AG04449 (cell line): Measurements from ENCODE around the gene ADGRV1.
"Not testable (repeated sequence)": the region's sequence is repeated elsewhere in the genome, so short reads cannot be mapped to it uniquely, and the experiment has no call there.

Experiments used
- CTCF ChIA-PET: fragments of 350-600 bp; formaldehyde crosslinking; extraction: SDS; loops from one replicate; lab custom pipeline; 2021; ENCODE audit warnings: antibody characterized with exemption; lab: Yijun Ruan, JAX
- POLR2A ChIA-PET: fragments of 400-600, 350-600 bp; formaldehyde crosslinking; extraction: SDS; loops from one replicate; lab custom pipeline; 2020; ENCODE audit warnings: antibody characterized with exemption, inconsistent platforms; lab: Yijun Ruan, JAX
- DNase-seq: peaks from one replicate; pipeline ENCODE4 v3.0.0-alpha.2; 2010; ENCODE audit warnings: low read depth, low spot score
- H3K4me3 ChIP-seq: 2 replicates; pipeline ENCODE4 v1.5.1; 2011; ENCODE audit warnings: low read depth, mild to moderate bottlenecking, control low read depth, low read length
- TF ChIP-seq, protein P1 (sequence below): IDR thresholded peaks from one replicate; pipeline ENCODE4 v1.5.1; 2011; ENCODE audit warnings: mild to moderate bottlenecking, moderate library complexity, low read length, control low read depth, inconsistent platforms; ENCODE audit not compliant: insufficient read depth; ENCODE audit errors: missing control alignments

The ADGRV1 gene

GRCh38 chr5:90581956-90582355 is 23.4 kb downstream of the ADGRV1 start:
- H3K4me3 ChIP-seq: no peak overlapping the region
- DNase-seq: no peak
- ChIA-PET CTCF (no interaction called here), POLR2A (no interaction called here)
- TF ChIP-seq, protein P1, sequence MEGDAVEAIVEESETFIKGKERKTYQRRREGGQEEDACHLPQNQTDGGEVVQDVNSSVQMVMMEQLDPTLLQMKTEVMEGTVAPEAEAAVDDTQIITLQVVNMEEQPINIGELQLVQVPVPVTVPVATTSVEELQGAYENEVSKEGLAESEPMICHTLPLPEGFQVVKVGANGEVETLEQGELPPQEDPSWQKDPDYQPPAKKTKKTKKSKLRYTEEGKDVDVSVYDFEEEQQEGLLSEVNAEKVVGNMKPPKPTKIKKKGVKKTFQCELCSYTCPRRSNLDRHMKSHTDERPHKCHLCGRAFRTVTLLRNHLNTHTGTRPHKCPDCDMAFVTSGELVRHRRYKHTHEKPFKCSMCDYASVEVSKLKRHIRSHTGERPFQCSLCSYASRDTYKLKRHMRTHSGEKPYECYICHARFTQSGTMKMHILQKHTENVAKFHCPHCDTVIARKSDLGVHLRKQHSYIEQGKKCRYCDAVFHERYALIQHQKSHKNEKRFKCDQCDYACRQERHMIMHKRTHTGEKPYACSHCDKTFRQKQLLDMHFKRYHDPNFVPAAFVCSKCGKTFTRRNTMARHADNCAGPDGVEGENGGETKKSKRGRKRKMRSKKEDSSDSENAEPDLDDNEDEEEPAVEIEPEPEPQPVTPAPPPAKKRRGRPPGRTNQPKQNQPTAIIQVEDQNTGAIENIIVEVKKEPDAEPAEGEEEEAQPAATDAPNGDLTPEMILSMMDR: no peak

GRCh38 chr5:90585337-90585986 is 26.9 kb downstream of the ADGRV1 start:
- TF ChIP-seq, protein P1: no peak
- H3K4me3 ChIP-seq: no peak overlapping the region
- no peak for DNase-seq
- ChIA-PET CTCF (no interaction called here), POLR2A (no interaction called here)

- no peak overlapping the region for H3K4me3 ChIP-seq
- TF ChIP-seq, protein P1: no peak
- ChIA-PET CTCF (no interaction called here), POLR2A (no interaction called here)
- DNase-seq: no peak
These were observed 27.9 kb downstream of the ADGRV1 start for GRCh38 chr5:90586469-90586868.

DNA sequence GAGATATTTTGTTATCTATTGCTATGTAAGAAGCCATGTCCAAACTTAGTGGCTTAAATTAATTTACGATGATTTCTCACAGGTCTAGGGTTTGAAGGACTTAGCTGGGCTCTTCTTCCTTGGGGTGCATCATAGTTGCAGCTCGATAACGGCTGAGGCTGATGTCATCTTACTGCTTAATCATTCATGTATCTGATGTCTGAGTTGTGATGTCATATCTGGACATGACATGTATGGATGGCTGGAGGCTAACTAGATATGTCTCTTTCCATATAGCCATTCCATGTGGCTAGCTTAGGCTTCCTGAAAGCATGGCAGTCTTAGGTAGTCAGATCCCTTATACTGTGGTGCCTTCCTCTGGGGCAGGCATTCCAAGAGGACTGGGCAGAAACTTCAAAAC is 31.6 kb downstream of the ADGRV1 start:
- ChIA-PET CTCF (interaction anchor here (1.2 kb wide), 1 partner anchor 14 kb away, joined by 4 read pairs; no protein-coding TSS in a partner anchor), POLR2A (no interaction called here)
- TF ChIP-seq, protein P1: no peak
- no peak overlapping the region for H3K4me3 ChIP-seq
- no peak for DNase-seq

DNA sequence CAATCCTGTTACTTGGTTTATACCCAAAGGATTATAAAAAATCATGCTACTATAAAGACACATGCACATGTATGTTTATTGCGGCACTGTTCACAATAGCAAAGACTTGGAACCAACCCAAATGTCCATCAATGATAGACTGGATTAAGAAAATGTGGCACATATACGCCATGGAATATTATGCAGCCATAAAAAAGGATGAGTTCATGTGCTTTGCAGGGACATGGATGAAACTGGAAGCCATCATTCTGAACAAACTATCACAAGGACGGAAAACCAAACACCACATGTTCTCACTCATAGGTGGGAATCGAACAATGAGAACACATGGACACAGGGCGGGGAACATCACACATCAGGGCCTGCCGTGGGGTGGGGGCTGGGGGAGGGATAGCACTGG is 34.5 kb downstream of the ADGRV1 start:
- DNase-seq, H3K4me3 ChIP-seq, POLR2A ChIA-PET, CTCF ChIA-PET: not testable (repeated sequence)

- H3K4me3 ChIP-seq, POLR2A ChIA-PET, DNase-seq, CTCF ChIA-PET: not testable (repeated sequence)
These were observed 37.2 kb downstream of the ADGRV1 start for GRCh38 chr5:90595766-90596165.

- POLR2A ChIA-PET: no interaction called here
- DNase-seq: no peak
- CTCF ChIA-PET: interaction anchor here (1.7 kb wide), 1 partner anchor 158 kb away, joined by 5 read pairs; no protein-coding TSS in a partner anchor
- TF ChIP-seq, protein P1: no peak
- no peak overlapping the region for H3K4me3 ChIP-seq
These were observed 39.7 kb downstream of the ADGRV1 start for GRCh38 chr5:90598293-90598692.

GRCh38 chr5:90600307-90600706 is 41.7 kb downstream of the ADGRV1 start:
- not testable (repeated sequence) for DNase-seq

More at GRCh38 chr5:90600307-90600706, 41.7 kb downstream of the ADGRV1 start:
- H3K4me3 ChIP-seq, CTCF ChIA-PET, POLR2A ChIA-PET: not testable (repeated sequence)
